HL-60/S4 treated with phorbol 12-myristate 13-acetate at 8.2 ng/mL for 4 days and 3 days (cell line): Measurements from ENCODE around the gene RTEL1.
"Not testable (repeated sequence)": the region's sequence is repeated elsewhere in the genome, so short reads cannot be mapped to it uniquely, and the experiment has no call there.

ENCODE experiments used
- in situ Hi-C: fragments of 300-500 bp; cut with MboI; formaldehyde crosslinking; loops from 2 replicates; pipeline ENCODE4 v1.15.0; 2022; ENCODE audit warnings: low sequenced_read_pairs

Gene RTEL1

GRCh38 chr20:63628246-63628975, 29.7 kb upstream of the RTEL1 start:
- in situ Hi-C loops, result no loop called here

DNA sequence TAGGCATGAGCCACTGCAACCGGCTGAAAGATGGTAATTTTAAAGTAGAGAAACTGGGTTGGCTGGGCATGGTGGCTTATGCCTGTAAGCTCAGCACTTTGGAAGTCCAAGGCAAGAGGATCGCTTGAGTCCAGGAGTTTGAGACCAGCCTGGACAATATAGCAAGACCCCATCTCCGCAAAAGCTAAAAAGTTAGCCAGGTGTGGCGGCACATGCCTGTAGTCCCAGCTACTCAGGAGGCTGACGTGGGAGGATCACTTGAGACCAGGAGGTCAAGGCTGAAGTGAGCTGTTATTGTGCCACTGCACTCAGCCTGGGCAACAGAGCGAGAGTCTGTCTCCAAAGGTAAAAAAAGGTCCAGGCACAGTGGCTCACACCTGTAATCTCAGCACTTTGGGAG, 27.2 kb upstream of the RTEL1 start:
- in situ Hi-C loops, result not testable (repeated sequence)

- in situ Hi-C loops, result not testable (repeated sequence)
These were observed 26.7 kb upstream of the RTEL1 start for GRCh38 chr20:63631426-63631825.

DNA sequence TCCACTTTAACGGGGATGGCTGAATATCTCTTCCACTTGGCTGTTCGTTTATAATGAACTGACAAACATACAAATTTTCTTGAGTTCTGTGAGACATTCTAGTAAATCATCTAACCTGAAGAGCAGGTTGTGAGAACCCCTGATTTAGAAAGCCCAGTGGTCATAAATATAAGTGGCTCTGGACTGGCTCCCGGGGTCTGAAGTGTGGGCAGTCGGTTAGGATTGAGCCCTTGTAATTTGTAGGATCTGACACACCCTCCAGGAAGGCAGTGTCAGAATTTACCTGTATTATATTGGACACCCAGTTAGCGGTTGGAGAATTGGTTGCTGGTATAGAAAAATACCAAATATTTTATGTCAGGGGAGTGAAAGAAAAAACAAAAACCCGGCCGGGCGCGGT, 24.4 kb upstream of the RTEL1 start:
- in situ Hi-C loops, result no loop called here

GRCh38 chr20:63635431-63636141, 22.5 kb upstream of the RTEL1 start:
- in situ Hi-C loops, result no loop called here

- in situ Hi-C loops, result no loop called here
These were observed 21.1 kb upstream of the RTEL1 start for GRCh38 chr20:63636752-63637628.

- in situ Hi-C loops, result no loop called here
These were observed 18.8 kb upstream of the RTEL1 start for GRCh38 chr20:63639093-63639975.

DNA sequence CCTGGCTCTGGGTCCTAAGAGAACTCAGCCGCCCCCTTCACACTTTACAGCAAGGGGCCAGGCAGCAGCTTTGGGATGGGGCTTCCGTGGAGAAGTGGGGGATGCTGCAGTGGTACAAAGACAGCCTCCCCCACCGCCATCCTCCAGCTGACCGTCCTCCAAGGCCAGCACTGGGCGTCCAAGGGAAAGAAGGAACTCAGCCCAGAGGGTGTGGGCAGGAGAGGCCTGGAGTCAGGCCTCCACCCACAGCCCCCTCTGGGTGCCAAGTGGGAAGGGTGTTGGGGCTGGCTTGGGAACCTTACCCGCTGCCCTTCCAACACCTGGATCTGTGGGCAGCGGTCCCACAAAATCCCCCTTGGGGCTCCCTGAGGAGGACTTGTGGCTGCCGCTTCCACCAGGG, 18.0 kb upstream of the RTEL1 start:
- in situ Hi-C loops, result no loop called here

DNA sequence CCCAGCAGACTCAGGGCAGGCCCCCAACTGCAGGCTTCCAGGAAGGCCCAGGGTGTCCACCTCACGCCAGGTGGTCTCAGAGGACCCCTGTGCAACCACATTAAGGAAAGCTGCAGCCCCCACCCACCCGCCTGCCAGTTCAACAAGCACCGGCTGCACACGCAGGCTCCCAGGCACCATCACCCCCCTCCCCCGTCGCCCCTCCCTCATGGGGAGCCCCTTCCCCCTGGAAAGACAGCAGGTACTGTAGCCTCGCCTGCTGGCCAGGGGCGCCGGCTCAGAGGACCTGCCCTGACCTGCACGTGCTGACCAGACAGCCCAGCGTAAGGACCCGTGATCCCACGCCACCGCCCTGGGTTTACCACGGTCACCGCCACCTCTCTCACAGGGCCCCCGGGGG, 17.4 kb upstream of the RTEL1 start:
- in situ Hi-C loops, result not testable (repeated sequence)

- in situ Hi-C loops, result no loop called here
These were observed 16.8 kb upstream of the RTEL1 start for GRCh38 chr20:63641146-63641791.

DNA sequence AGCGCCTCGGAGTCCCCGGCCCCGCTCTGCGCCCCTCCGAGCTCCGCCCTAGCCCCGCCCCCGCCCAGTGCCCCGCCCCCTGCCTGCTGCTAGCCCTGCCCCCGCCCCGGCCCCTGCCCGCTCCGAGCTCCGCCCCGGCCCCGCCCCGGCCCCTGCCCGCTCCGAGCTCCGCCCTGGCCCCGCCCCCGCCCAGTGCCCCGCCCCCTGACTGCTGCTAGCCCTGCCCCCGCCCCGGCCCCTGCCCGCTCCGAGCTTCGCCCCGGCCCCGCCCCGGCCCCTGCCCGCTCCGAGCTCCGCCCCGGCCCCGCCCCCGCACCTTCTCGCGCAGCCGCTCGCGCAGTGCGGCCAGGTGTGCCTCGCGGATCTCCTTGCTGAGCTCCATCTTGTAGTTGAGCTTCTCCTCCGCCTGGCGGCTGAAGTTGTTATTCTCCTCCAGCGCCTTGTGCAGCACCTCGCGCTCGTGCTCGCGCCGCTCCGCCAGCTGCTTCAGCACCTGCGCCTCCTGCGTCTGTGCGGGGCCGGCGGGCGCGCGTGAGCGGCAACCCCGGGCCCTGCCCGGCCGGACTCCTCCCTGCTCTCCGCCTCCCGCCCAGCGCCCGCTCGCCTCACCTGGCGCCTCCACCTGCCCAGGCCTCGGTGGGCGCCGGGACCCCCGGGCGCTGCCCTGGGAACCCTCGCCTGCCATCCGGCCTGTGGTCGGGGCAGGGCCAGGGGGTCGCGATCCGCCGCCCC, 16.2 kb upstream of the RTEL1 start:
- in situ Hi-C loops, result no loop called here

DNA sequence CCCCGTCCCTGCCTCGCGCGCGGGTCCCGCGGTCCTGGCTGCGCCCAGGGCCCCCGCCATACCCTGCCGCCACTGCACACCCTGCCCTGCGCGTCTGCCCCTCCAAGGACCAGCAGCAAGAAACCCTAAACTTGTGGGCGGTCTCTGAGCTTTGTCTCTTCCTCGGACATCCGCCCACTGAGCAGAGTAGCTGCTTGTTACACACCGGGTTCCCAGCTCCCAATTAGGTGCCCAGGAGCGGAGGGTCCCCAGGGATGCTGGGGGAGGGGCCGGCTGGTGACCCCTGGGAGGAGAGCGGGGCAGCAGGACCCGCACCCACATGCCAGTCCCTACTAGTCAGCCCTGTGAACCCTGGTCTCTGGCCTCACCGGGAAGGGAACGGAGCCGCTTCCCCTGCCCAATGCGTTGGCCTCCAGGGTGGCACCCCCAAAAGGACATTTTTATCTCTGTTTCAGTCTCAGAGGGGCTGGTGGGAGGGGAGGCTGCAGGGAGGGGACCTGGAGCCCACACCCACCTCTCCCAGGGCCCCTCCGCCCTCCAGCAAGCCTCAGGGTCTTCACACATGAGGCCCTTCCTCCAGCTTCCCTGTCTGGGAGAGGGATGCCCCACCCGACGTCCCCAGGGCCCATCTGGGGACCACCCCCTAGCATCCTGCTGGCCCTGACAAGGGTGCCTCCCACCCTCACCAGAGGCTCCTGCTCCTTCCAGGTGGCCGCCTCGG, 15.4 kb upstream of the RTEL1 start:
- in situ Hi-C loops, result no loop called here

DNA sequence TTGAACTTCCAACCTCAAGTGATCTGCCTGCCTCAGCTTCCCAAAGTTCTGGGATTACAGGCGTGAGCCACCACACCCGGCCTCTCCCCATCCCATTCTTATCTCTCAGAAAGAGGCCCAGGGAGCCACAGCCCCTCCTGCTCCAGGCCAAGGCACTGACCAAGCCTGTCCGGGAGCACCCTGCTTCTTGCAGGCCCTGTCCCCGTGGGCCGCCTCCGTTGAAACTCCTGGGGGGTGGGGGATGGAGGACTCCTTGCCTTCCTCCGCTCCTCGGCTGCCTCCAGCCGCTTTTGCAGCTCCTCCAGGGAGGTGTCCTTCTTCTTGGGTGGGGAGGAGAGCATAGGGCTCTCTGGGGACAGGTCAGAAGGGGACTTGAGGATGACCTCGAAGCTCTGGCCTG, 14.6 kb upstream of the RTEL1 start:
- in situ Hi-C loops, result no loop called here

GRCh38 chr20:63643946-63644345, 14.2 kb upstream of the RTEL1 start:
- in situ Hi-C loops, result no loop called here

DNA sequence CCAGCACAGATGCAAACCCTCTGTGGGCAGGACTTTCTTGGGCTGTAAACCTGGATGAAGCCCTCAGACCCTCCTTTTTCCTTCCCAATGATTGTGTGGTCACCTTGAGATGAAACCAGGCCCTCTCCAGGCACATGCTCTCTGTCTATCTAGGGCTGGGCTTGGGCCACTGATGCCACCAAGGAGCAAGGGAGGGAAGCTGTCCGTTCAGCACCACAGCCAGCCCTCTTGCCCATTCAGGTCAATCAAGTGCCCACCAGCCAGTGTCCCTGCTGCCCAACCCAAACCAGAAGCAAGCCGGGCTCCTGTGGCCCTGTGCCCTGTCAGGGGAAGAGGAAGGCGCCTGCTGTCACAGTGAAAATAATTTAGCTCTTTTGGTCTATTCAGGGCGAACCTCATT, 12.9 kb upstream of the RTEL1 start:
- in situ Hi-C loops, result no loop called here

DNA sequence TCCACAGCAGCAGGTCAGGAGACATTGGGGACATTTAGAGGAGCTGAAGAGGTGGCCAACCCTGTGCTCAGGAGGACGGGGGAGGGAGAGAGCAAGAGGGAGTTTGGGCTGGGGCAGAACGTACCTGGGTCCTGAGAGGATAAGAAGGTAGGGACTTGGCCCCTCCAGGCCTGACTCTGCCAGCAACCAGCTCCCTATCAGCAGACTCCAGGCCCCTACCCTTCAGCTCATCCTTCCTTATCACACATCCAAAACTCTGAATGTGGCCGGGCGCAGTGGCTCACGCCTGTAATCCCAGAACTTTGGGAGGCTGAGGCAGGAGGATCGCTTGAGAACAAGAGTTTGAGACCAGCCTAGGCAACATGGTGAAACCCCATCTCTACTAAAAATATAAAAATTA, 9.9 kb upstream of the RTEL1 start:
- in situ Hi-C loops, result no loop called here

DNA sequence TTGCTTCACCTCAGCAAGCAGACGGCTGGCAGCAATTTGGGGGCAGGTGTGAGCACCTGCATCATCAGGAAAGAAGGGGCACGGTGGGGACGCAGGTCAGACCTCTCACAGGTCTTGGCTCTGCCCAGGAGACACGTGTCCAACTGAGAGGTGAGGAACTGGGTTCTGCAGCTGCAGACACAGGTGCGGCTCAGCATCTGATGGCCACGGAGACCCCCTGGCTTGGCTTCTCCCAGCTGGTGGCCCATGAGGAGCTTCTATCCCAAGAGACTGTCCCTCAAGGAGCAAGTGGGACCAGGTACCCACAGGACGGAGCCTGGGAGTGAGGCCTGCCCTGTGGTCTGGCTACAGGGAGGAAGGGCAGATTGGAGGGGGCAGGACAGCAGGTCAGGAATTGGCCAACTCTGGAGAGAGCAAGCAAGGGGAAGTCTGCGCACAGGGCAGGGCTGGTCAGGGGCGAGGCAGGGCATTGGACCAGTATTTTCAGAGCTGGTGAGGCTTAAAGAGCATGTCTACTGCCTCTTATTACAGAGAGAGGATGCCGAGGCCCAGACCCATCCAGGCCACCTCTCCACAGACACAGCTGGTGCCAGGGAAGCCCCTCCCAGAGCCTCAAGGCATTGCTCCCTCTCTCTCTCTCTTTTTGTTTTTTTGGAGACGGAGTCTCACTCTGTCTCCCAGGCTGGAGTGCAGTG, 9.1 kb upstream of the RTEL1 start:
- in situ Hi-C loops, result no loop called here

DNA sequence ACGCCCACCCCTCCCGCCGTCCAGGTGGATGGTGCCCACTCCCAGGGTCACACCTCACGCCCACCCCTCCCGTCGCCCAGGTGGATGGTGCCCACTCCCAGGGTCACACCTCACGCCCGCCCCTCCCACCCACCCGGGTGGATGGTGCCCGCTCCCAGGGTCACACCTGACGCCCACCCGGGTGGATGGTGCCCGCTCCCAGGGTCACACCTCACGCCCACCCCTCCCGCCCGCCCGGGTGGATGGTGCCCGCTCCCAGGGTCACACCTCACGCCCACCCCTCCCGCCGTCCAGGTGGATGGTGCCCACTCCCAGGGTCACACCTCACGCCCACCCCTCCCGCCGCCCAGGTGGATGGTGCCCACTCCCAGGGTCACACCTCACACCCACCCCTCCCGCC, 7.6 kb upstream of the RTEL1 start:
- in situ Hi-C loops, result not testable (repeated sequence)

- in situ Hi-C loops, result no loop called here
These were observed 6.2 kb upstream of the RTEL1 start for GRCh38 chr20:63651942-63652191.
